ENCODE results near the gene USHBP1. TPM values are rescaled to one million over a fixed set of nuclear protein-coding genes. Genes with fewer than 3 reads are reported as not detected.
A peak's percentile ranks its signal among the peaks of the same experiment; 100 is the strongest.

The USHBP1 gene
- total and polyA plus RNA-seq, 2 of the 13 experiments (the other 11 are each of a cell fraction or from before 2014, with no cell fraction given): 0.15 to 1.5 TPM

- peak; percentile 83 for TF ChIP-seq HMGXB3 (CRISPR knock-in tag; IDR thresholded peaks at IDR 0.05; ENCODE audit: borderline replicate concordance)
- TF ChIP-seq ZNF367 (CRISPR knock-in tag; IDR thresholded peaks at IDR 0.05; ENCODE audit: borderline replicate concordance): no peak
- TF ChIP-seq PRPF4 (IDR thresholded peaks at IDR 0.05; ENCODE audit: low read depth, low read length, poor library complexity, severe bottlenecking): no peak
- TF ChIP-seq ZNF451 (CRISPR knock-in tag; IDR thresholded peaks at IDR 0.05): peak; percentile 77; the same call in 1 of the 2 replicates
- TF ChIP-seq KAT7 (CRISPR knock-in tag; IDR thresholded peaks at IDR 0.05; ENCODE audit: borderline replicate concordance): no peak
- TF ChIP-seq ZSCAN29 (CRISPR knock-in tag; conservative IDR thresholded peaks at IDR 0.05): no peak
- TF ChIP-seq RBM22 (optimal IDR thresholded peaks at IDR 0.05; ENCODE audit: low read length): peak; percentile 43
- no peak for TF ChIP-seq NFE2 (CRISPR knock-in tag; IDR thresholded peaks at IDR 0.05)
- TF ChIP-seq ZNF343 (CRISPR knock-in tag; IDR thresholded peaks at IDR 0.05): no peak
- TF ChIP-seq SMAD1 (CRISPR knock-in tag; IDR thresholded peaks at IDR 0.05; ENCODE audit: borderline replicate concordance, low read depth): 0 out of 2 replicates have a peak, but pooled peaks have one; percentile 8
- no peak for TF ChIP-seq ZNF7 (CRISPR knock-in tag; IDR thresholded peaks at IDR 0.05)
- no peak for TF ChIP-seq CSRNP2 (CRISPR knock-in tag; conservative IDR thresholded peaks at IDR 0.05; ENCODE audit: low read depth)
- no peak for TF ChIP-seq HOXA7 (CRISPR knock-in tag; IDR thresholded peaks at IDR 0.05)
- peak; percentile 100 for TF ChIP-seq DMAP1 (CRISPR knock-in tag; IDR thresholded peaks at IDR 0.05)
- TF ChIP-seq TERF1 (CRISPR knock-in tag; IDR thresholded peaks at IDR 0.05): no peak
- no peak; the same call in 1 of the 2 replicates for TF ChIP-seq ZNF24 (IDR thresholded peaks at IDR 0.05)
- no peak for TF ChIP-seq MTA1 (CRISPR knock-in tag; IDR thresholded peaks at IDR 0.05; ENCODE audit: borderline replicate concordance)
- no peak for TF ChIP-seq ZNF737 (CRISPR knock-in tag; IDR thresholded peaks at IDR 0.05; ENCODE audit: borderline replicate concordance)
- TF ChIP-seq RXRB (CRISPR knock-in tag; IDR thresholded peaks at IDR 0.05; ENCODE audit: borderline replicate concordance): peak; percentile 63
- TF ChIP-seq CREB1 (IDR thresholded peaks at IDR 0.05): peak; percentile 6; the same call in 1 of the 2 replicates
- TF ChIP-seq CREB1 (CRISPR knock-in tag; IDR thresholded peaks at IDR 0.05): peak; percentile 70
- no peak for TF ChIP-seq EZH2 (conservative IDR thresholded peaks at IDR 0.05; ENCODE audit: low read depth, low read length)
- peak; percentile 50; the same call in 1 of the 2 replicates for TF ChIP-seq BCL6 (CRISPR knock-in tag; IDR thresholded peaks at IDR 0.05)
- TF ChIP-seq HDAC6 (IDR thresholded peaks at IDR 0.05; ENCODE audit: low read depth, low read length): no peak
Measured at GRCh38 chr19:17215127-17215971, 49.2 kb downstream of the USHBP1 start, which contains the start of gene USE1 (continued).

Data from HepG2 (cell line).